ENCODE data around the gene RABL6.

RABL6 gene

GRCh38 chr9:136814725-136815421, 7.1 kb downstream of the RABL6 start:
- peaks cover 19% of the 10 kb centered on the region for H3K4me1 ChIP-seq
- peaks cover 93% of the 10 kb centered on the region for H3K36me3 ChIP-seq
- H3K9me3 ChIP-seq = no peaks in the 10 kb centered on the region
- no peak for TF ChIP-seq Cebpa-rat (IDR thresholded peaks at IDR 0.05)
- H3K27ac ChIP-seq = no peak overlapping the region
- no peak overlapping the region for H3K9ac ChIP-seq
- no peaks in the 10 kb centered on the region for H3K27me3 ChIP-seq
- H4K20me1 ChIP-seq = peaks cover 99% of the 10 kb centered on the region
- H3K4me3 ChIP-seq = no peak overlapping the region
- no peak overlapping the region for H3K4me2 ChIP-seq

- Histone ChIP-seq H4K20me1 (peaks cover 99% of the 10 kb centered on the region), H3K4me1 (peaks cover 13% of the 10 kb centered on the region), H3K36me3 (peaks cover 93% of the 10 kb centered on the region), H3K27ac (no peak overlapping the region), H3K9me3 (no peaks in the 10 kb centered on the region), H3K4me3 (no peak overlapping the region), H3K4me2 (no peak overlapping the region), H3K9ac (no peak overlapping the region), H3K27me3 (no peaks in the 10 kb centered on the region)
- no peak for TF ChIP-seq Cebpa-rat (IDR thresholded peaks at IDR 0.05)
These were observed 7.7 kb downstream of the RABL6 start for GRCh38 chr9:136815422-136815782.

- peaks cover 96% of the 10 kb centered on the region for H4K20me1 ChIP-seq
- H3K4me1 ChIP-seq = no peaks in the 10 kb centered on the region
- no peak overlapping the region for H3K9ac ChIP-seq
- no peak overlapping the region for H3K4me3 ChIP-seq
- no peak overlapping the region for H3K4me2 ChIP-seq
- TF ChIP-seq Cebpa-rat (IDR thresholded peaks at IDR 0.05) = no peak
- H3K27me3 ChIP-seq = no peaks in the 10 kb centered on the region
- no peak overlapping the region for H3K27ac ChIP-seq
- no peaks in the 10 kb centered on the region for H3K9me3 ChIP-seq
- peaks cover 92% of the 10 kb centered on the region for H3K36me3 ChIP-seq
These were observed 13.4 kb downstream of the RABL6 start for GRCh38 chr9:136820971-136821825.

GRCh38 chr9:136821826-136822544, 14.2 kb downstream of the RABL6 start:
- no peak overlapping the region for H3K4me2 ChIP-seq
- H4K20me1 ChIP-seq = peaks cover 96% of the 10 kb centered on the region
- TF ChIP-seq Cebpa-rat (IDR thresholded peaks at IDR 0.05) = no peak
- H3K27ac ChIP-seq = no peak overlapping the region
- no peak overlapping the region for H3K4me3 ChIP-seq
- no peaks in the 10 kb centered on the region for H3K9me3 ChIP-seq
- H3K9ac ChIP-seq = no peak overlapping the region
- peaks cover 93% of the 10 kb centered on the region for H3K36me3 ChIP-seq
- H3K27me3 ChIP-seq = no peaks in the 10 kb centered on the region
- H3K4me1 ChIP-seq = no peaks in the 10 kb centered on the region

GRCh38 chr9:136823136-136824046, 15.6 kb downstream of the RABL6 start:
- no peaks in the 10 kb centered on the region for H3K4me1 ChIP-seq
- H3K36me3 ChIP-seq = peaks cover 95% of the 10 kb centered on the region
- H3K9me3 ChIP-seq = no peaks in the 10 kb centered on the region
- TF ChIP-seq Cebpa-rat (IDR thresholded peaks at IDR 0.05) = no peak
- H3K4me3 ChIP-seq = no peak overlapping the region
- no peak overlapping the region for H3K4me2 ChIP-seq
- H3K27me3 ChIP-seq = no peaks in the 10 kb centered on the region
- H3K9ac ChIP-seq = no peak overlapping the region
- no peak overlapping the region for H3K27ac ChIP-seq
- peaks cover 97% of the 10 kb centered on the region for H4K20me1 ChIP-seq

- H4K20me1 ChIP-seq = peaks cover 89% of the 10 kb centered on the region
- no peak overlapping the region for H3K4me3 ChIP-seq
- peaks cover 99% of the 10 kb centered on the region for H3K36me3 ChIP-seq
- no peaks in the 10 kb centered on the region for H3K27me3 ChIP-seq
- no peak overlapping the region for H3K9ac ChIP-seq
- H3K4me2 ChIP-seq = no peak overlapping the region
- no peak overlapping the region for H3K27ac ChIP-seq
- no peak for TF ChIP-seq Cebpa-rat (IDR thresholded peaks at IDR 0.05)
- H3K4me1 ChIP-seq = no peaks in the 10 kb centered on the region
- no peaks in the 10 kb centered on the region for H3K9me3 ChIP-seq
These were observed 16.9 kb downstream of the RABL6 start for GRCh38 chr9:136824496-136825225.

GRCh38 chr9:136825295-136826187, 17.8 kb downstream of the RABL6 start:
- Histone ChIP-seq H3K9ac (no peak overlapping the region), H3K36me3 (peaks cover 99% of the 10 kb centered on the region), H3K4me1 (no peaks in the 10 kb centered on the region), H3K9me3 (no peaks in the 10 kb centered on the region), H3K4me3 (no peak overlapping the region), H4K20me1 (peaks cover 89% of the 10 kb centered on the region), H3K27ac (no peak overlapping the region), H3K27me3 (no peaks in the 10 kb centered on the region), H3K4me2 (no peak overlapping the region)
- no peak for TF ChIP-seq Cebpa-rat (IDR thresholded peaks at IDR 0.05)

GRCh38 chr9:136826188-136826541, 18.4 kb downstream of the RABL6 start:
- no peak overlapping the region for H3K4me3 ChIP-seq
- peaks cover 89% of the 10 kb centered on the region for H4K20me1 ChIP-seq
- no peak overlapping the region for H3K27ac ChIP-seq
- H3K36me3 ChIP-seq = peaks cover 99% of the 10 kb centered on the region
- no peak for TF ChIP-seq Cebpa-rat (IDR thresholded peaks at IDR 0.05)
- no peaks in the 10 kb centered on the region for H3K27me3 ChIP-seq
- H3K9ac ChIP-seq = no peak overlapping the region
- no peaks in the 10 kb centered on the region for H3K9me3 ChIP-seq
- no peaks in the 10 kb centered on the region for H3K4me1 ChIP-seq
- H3K4me2 ChIP-seq = no peak overlapping the region
